ENCODE measurements around the gene SSMEM1.

SSMEM1 gene

GRCh38 chr7:130256704-130257103 lies 49.0 kb downstream of the SSMEM1 start:
- no peak for DNase-seq

- DNase-seq, result no peak
These were observed 50.9 kb downstream of the SSMEM1 start for GRCh38 chr7:130258494-130259078.

GRCh38 chr7:130262448-130262847 lies 54.8 kb downstream of the SSMEM1 start:
- no peak for DNase-seq

- DNase-seq, result no peak
These were observed 55.5 kb downstream of the SSMEM1 start for GRCh38 chr7:130263130-130263529.
